ENCODE measurements around the gene PCDH8. TPM values are rescaled to one million over a fixed set of nuclear protein-coding genes. Genes with fewer than 3 reads are reported as not detected.

PCDH8 gene, protein sequence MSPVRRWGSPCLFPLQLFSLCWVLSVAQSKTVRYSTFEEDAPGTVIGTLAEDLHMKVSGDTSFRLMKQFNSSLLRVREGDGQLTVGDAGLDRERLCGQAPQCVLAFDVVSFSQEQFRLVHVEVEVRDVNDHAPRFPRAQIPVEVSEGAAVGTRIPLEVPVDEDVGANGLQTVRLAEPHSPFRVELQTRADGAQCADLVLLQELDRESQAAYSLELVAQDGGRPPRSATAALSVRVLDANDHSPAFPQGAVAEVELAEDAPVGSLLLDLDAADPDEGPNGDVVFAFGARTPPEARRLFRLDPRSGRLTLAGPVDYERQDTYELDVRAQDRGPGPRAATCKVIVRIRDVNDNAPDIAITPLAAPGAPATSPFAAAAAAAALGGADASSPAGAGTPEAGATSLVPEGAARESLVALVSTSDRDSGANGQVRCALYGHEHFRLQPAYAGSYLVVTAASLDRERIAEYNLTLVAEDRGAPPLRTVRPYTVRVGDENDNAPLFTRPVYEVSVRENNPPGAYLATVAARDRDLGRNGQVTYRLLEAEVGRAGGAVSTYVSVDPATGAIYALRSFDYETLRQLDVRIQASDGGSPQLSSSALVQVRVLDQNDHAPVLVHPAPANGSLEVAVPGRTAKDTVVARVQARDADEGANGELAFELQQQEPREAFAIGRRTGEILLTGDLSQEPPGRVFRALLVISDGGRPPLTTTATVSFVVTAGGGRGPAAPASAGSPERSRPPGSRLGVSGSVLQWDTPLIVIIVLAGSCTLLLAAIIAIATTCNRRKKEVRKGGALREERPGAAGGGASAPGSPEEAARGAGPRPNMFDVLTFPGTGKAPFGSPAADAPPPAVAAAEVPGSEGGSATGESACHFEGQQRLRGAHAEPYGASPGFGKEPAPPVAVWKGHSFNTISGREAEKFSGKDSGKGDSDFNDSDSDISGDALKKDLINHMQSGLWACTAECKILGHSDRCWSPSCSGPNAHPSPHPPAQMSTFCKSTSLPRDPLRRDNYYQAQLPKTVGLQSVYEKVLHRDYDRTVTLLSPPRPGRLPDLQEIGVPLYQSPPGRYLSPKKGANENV
- total RNA-seq: not detected in 2 replicates

DNA sequence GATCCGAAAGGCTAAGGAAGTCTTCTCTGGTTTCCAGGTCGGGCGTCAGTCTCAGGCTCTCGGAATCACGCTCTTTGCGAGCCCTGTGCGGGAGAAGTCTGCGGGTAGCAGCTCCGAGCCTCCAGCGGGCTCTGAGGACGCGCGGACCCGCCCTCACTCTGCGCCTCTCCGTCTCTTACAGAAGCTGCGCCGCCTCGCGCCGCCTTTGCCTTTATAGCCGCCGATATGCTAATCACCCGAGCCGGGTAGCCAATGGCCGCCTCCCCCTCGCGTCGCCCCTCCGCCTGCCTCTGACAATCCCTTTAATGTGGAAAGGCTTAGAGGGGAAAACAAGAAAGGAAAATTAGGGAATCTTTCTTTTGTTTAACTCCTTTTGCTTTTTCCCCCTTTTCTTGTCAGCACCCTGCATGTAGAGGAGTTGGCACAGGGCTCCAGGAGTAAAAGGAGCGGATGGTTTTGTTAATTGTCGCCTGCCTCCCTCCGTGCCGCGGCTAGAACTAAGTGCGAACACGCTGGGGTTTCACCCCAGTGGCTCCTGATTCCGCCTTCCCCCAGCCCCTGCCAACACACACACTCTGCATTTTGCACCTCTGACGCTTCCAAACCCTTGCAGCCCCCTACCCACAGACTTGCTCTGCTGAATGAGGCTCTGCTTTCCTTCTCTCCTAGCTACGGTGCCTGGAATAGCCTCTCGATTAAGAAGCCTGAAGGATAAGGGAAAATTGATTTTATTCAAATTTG, at the start of gene PCDH8:
Gene PCDH8, minus strand, starts transcription at position 186 of the 741 bp plus-strand sequence. CDS start 204 bp downstream, outside the sequence.

Other genes with a start within 250 kb of the PCDH8 start
- gene HNRNPA1L2, start 206.2 kb downstream of the PCDH8 start, total RNA-seq: 1.1 and 2.4 TPM in 2 replicates
- gene SUGT1, start 195.8 kb downstream of the PCDH8 start, total RNA-seq: 19.6 and 30.8 TPM in 2 replicates
- gene CNMD, start 108.8 kb downstream of the PCDH8 start, total RNA-seq: not detected in 2 replicates
- gene OLFM4, start 180.2 kb upstream of the PCDH8 start, total RNA-seq: not detected in 2 replicates